Activated naive CD4-positive, alpha-beta T cell treated with anti-CD3 and anti-CD28 coated beads for 36 hours (primary cell): Measurements from ENCODE around the gene FLT3. TPM values are rescaled to one million over a fixed set of nuclear protein-coding genes. Genes with fewer than 3 reads are reported as not detected.
A peak's percentile ranks its signal among the peaks of the same experiment; 100 is the strongest.
"Not testable (repeated sequence)": the region's sequence is repeated elsewhere in the genome, so short reads cannot be mapped to it uniquely, and the experiment has no call there.

Source experiments
- CTCF ChIA-PET: fragments of 350-600 bp; sonication (Branson Sonifier 250); formaldehyde crosslinking; loops from one replicate; lab custom pipeline; 2021; ENCODE audit warnings: antibody characterized with exemption; lab: Charles Lee
- DNase-seq: peaks from one replicate; pipeline ENCODE4 v3.0.0-alpha.2; 2020
- H3K27ac Mint-ChIP-seq: one replicate; pipeline ENCODE4 v1.8.0; 2021; ENCODE audit warnings: mild to moderate bottlenecking, mixed read lengths
- H3K27me3 Mint-ChIP-seq: one replicate; pipeline ENCODE4 v1.8.0; 2021; ENCODE audit warnings: low read depth, mixed read lengths
- H3K36me3 Mint-ChIP-seq: one replicate; pipeline ENCODE4 v1.8.0; 2021; ENCODE audit warnings: low read depth, mixed read lengths
- H3K4me1 Mint-ChIP-seq: one replicate; pipeline ENCODE4 v1.8.0; 2021; ENCODE audit warnings: low read depth, mixed read lengths
- H3K4me3 Mint-ChIP-seq: one replicate; pipeline ENCODE4 v1.8.0; 2021; ENCODE audit warnings: mild to moderate bottlenecking, moderate library complexity, mixed read lengths
- H3K9me3 Mint-ChIP-seq: one replicate; pipeline ENCODE4 v1.8.0; 2021; ENCODE audit warnings: mixed read lengths
- intact Hi-C: fragments of 100-400 bp; cut with micrococcal nuclease; formaldehyde crosslinking; loops from one replicate; pipeline ENCODE4 v1.15.1; 2023
- total RNA-seq, 2 experiments: library from RNA; stranded (reverse); gene quantifications; one replicate each; pipeline ENCODE4 v1.2.3, GENCODE V29; 2021

FLT3 gene
- total RNA-seq, 2 experiments from 2014 or later: not detected

GRCh38 chr13:28094306-28094705 is 6.1 kb downstream of the FLT3 start:
- peaks cover 31% of the 10 kb centered on the region for H3K27me3 Mint-ChIP-seq
- H3K36me3 Mint-ChIP-seq: no peaks in the 10 kb centered on the region
- H3K4me3 Mint-ChIP-seq: no peak overlapping the region
- CTCF ChIA-PET: no interaction called here
- no peak for DNase-seq
- no peak overlapping the region for H3K27ac Mint-ChIP-seq
- intact Hi-C loops: no loop called here
- no peaks in the 10 kb centered on the region for H3K4me1 Mint-ChIP-seq
- no peaks in the 10 kb centered on the region for H3K9me3 Mint-ChIP-seq

- no peak for DNase-seq
- peaks cover 30% of the 10 kb centered on the region for H3K27me3 Mint-ChIP-seq
- intact Hi-C loops: no loop called here
- H3K36me3 Mint-ChIP-seq: no peaks in the 10 kb centered on the region
- no peak overlapping the region for H3K27ac Mint-ChIP-seq
- no peaks in the 10 kb centered on the region for H3K4me1 Mint-ChIP-seq
- no peaks in the 10 kb centered on the region for H3K9me3 Mint-ChIP-seq
- no peak overlapping the region for H3K4me3 Mint-ChIP-seq
- CTCF ChIA-PET: no interaction called here
Measured at GRCh38 chr13:28093881-28094280, 6.5 kb downstream of the FLT3 start.

DNA sequence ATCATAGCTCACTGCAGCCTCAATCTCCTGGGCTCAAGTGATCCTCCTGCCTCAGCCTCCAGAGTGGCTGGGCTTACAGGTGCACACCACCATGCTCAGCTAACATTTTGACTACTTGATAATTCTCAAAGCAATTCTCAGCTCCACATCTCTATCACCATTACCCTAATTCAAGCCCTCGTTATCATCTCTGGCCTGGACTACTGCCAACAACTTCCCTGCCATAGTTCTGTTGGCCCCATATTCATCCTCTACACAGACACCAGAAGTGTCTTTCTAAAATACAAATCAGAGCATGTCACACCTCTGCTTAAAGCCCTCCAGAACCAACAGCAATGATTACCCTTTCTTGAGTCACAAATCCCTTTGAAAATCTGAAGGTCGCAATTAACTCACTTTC is 7.9 kb downstream of the FLT3 start:
- intact Hi-C loops: no loop called here
- Mint-ChIP-seq H3K36me3 (no peaks in the 10 kb centered on the region), H3K27ac (no peak overlapping the region), H3K27me3 (peaks cover 21% of the 10 kb centered on the region), H3K4me1 (no peaks in the 10 kb centered on the region), H3K4me3 (no peak overlapping the region), H3K9me3 (no peaks in the 10 kb centered on the region)
- DNase-seq: no peak
- CTCF ChIA-PET: interaction anchor here (0.9 kb wide), 1 partner anchor 8 kb away, joined by 3 read pairs; no protein-coding TSS in a partner anchor

DNA sequence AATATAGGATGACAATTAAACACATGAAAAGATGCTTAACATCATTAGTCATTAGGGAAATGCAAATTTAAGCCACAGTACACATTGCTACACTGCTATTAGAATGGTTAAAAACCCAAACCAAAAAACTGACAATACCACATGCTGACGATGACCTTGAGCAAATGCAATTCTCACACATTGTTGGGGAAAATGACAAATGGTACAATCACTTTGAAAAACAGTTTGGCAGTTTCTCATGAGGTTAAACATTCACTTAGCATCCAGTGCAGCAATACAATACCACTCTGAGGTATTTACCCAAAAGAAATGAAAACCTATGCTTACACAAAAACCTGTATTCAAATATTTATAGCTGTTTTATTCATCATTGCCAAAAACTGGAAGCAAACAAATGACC is 11.3 kb downstream of the FLT3 start:
- H3K36me3 Mint-ChIP-seq: no peaks in the 10 kb centered on the region
- no peaks in the 10 kb centered on the region for H3K9me3 Mint-ChIP-seq
- intact Hi-C loops: no loop called here
- H3K27me3 Mint-ChIP-seq: peaks cover 15% of the 10 kb centered on the region
- H3K4me3 Mint-ChIP-seq: no peak overlapping the region
- no peaks in the 10 kb centered on the region for H3K4me1 Mint-ChIP-seq
- no peak for DNase-seq
- CTCF ChIA-PET: interaction anchor here (0.6 kb wide), 1 partner anchor 859 kb away, joined by 3 read pairs; no protein-coding TSS in a partner anchor
- no peak overlapping the region for H3K27ac Mint-ChIP-seq

GRCh38 chr13:28077820-28078219 is 22.6 kb downstream of the FLT3 start:
- not testable (repeated sequence) for H3K36me3 Mint-ChIP-seq

DNA sequence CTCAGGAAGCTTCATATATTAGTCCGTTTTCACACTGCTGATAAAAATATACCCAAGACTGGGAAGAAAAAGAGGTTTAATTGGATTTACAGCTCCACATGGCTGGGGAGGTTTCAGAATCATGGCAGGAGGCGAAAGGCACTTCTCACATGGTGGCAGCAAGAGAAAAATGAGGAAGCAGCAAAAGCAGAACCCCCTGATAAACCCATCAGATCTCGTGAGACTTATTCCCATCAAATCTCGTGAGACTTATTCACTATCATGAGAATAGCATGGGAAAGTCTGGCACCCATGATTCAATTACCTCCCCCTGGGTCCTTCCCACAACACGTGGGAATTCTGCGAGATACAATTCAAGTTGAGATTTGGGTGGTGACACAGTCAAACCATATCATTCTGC is 23.1 kb downstream of the FLT3 start:
- CTCF ChIA-PET: interaction anchor here (0.6 kb wide), 1 partner anchor 202 kb away, joined by 3 read pairs; no protein-coding TSS in a partner anchor
- H3K4me3 Mint-ChIP-seq: no peak overlapping the region
- no peaks in the 10 kb centered on the region for H3K27me3 Mint-ChIP-seq
- H3K4me1 Mint-ChIP-seq: no peaks in the 10 kb centered on the region
- H3K27ac Mint-ChIP-seq: no peak overlapping the region
- H3K36me3 Mint-ChIP-seq: no peaks in the 10 kb centered on the region
- DNase-seq: no peak
- intact Hi-C loops: no loop called here
- no peaks in the 10 kb centered on the region for H3K9me3 Mint-ChIP-seq

More at GRCh38 chr13:28077820-28078219, 22.6 kb downstream of the FLT3 start:
- DNase-seq, H3K4me3 Mint-ChIP-seq, intact Hi-C loops, H3K27ac Mint-ChIP-seq, H3K4me1 Mint-ChIP-seq, H3K27me3 Mint-ChIP-seq, H3K9me3 Mint-ChIP-seq: not testable (repeated sequence)
- CTCF ChIA-PET: interaction anchor here (0.6 kb wide), 2 partner anchors 20 to 201 kb away, joined by 3 read pairs; no protein-coding TSS in a partner anchor

- Mint-ChIP-seq H3K27me3 (no peaks in the 10 kb centered on the region), H3K4me3 (no peak overlapping the region)
Measured at GRCh38 chr13:28071424-28071823, 29.0 kb downstream of the FLT3 start.

DNA sequence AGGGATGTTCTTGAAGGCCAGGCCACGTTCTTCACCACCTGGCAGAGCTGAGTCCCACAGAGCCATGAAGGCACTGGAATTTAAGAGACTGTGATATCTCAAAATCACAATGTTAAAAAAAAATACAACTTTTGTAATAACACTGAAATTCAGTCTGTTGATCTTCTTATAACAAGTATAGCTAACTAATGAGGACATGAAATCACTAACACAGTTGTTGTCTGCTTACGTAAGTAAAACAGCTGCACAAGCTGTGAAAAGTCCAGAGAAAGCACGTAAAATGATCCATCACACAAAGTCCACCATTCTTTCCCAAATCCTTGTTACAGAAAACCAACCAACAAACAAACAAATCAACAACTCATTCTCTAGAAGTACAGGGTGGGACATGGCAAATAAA is 32.9 kb downstream of the FLT3 start:
- no peaks in the 10 kb centered on the region for H3K36me3 Mint-ChIP-seq
- DNase-seq: no peak
- intact Hi-C loops: no loop called here
- CTCF ChIA-PET: no interaction called here
- H3K4me3 Mint-ChIP-seq: no peak overlapping the region
- no peaks in the 10 kb centered on the region for H3K9me3 Mint-ChIP-seq
- peaks cover 4% of the 10 kb centered on the region for H3K4me1 Mint-ChIP-seq
- no peaks in the 10 kb centered on the region for H3K27me3 Mint-ChIP-seq
- no peak overlapping the region for H3K27ac Mint-ChIP-seq

More at GRCh38 chr13:28071424-28071823, 29.0 kb downstream of the FLT3 start:
- intact Hi-C loops: no loop called here
- CTCF ChIA-PET: interaction anchor here (0.6 kb wide), 1 partner anchor 79 kb away, joined by 4 read pairs; no protein-coding TSS in a partner anchor
- H3K4me1 Mint-ChIP-seq: peaks cover 4% of the 10 kb centered on the region
- DNase-seq: no peak
- H3K36me3 Mint-ChIP-seq: no peaks in the 10 kb centered on the region
- no peaks in the 10 kb centered on the region for H3K9me3 Mint-ChIP-seq
- H3K27ac Mint-ChIP-seq: no peak overlapping the region

DNA sequence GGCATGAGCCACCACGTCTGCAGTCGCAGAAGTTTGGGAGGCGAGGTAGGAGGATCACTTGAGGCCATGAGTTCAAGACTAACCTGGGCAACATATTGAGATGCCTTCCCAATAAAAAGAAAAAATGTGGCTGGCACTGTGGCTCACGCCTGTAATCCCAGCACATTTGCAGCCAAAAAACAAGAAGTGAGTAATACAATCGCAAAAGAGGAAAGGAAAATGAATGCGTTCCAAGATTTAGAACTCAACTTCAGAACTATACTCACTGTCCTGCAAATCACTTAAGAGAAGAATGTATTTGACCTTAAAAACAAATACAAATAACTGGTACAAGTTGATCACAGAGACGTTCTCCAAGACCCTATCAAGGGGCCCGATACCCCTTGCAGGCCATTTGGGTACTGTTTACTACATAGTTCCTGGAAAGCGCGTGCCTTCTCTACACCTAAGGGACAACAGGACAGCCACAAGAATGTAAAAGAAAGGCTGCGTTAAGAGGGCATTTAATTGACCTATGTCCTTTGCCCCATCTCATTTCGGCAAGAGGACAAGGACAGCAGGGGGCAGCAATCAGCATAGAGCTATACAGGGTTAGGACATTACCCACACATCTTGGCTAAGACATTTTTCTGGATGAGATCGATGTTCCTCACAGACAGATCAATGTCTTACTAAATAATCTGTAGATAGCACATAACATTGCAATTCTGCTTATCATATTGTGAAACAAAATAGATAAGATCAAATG is 41.3 kb downstream of the FLT3 start:
- intact Hi-C loops: loop anchor here (1.0 to 10.0 kb wide), 4 partner anchors 79 to 738 kb away; partner anchors contain the start of gene PAN3
- peaks cover 3% of the 10 kb centered on the region for H3K27me3 Mint-ChIP-seq
- no peaks in the 10 kb centered on the region for H3K4me1 Mint-ChIP-seq
- no peak overlapping the region for H3K27ac Mint-ChIP-seq
- H3K4me3 Mint-ChIP-seq: no peak overlapping the region
- no peaks in the 10 kb centered on the region for H3K36me3 Mint-ChIP-seq
- peak; percentile 72 for DNase-seq
- no peaks in the 10 kb centered on the region for H3K9me3 Mint-ChIP-seq
- CTCF ChIA-PET: no interaction called here

DNA sequence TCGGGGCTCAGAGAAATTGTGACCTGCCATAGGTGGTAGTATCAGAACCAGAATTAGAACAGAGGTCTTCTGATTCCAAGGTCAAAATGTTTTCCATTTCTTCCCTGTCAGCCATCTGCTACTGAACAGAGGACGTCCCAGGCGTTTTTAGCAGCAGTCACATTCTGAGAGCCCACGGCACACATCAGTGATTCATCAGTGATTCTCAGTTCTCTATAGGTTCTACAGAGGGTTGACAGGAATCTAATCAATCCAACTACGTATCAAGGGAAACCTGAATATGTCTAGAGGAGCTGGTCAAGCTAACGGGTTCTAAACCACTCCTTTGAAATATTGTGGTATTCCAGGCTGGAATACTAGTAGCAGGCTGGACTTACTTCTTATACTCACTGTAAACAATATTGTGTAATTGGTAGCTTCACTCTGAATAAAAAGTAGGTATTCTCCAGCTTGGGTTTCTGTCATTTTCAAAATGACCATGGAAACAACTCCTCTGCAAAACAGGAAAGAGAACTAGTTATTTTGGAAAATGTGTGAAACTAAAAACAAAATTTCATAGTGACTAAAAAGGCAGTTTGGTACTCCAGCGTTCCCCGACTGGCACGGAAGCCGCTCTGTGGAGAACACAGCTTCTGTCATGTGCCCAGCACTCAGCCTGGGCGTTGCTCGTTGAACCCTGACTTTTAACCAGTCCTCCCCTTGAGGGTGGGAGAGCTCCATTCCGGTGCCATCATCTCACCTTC is 43.2 kb downstream of the FLT3 start:
- Mint-ChIP-seq H3K4me1 (no peaks in the 10 kb centered on the region), H3K36me3 (no peaks in the 10 kb centered on the region), H3K27me3 (peaks cover 3% of the 10 kb centered on the region), H3K4me3 (no peak overlapping the region), H3K9me3 (no peaks in the 10 kb centered on the region), H3K27ac (no peak overlapping the region)
- CTCF ChIA-PET: interaction anchor here (0.6 to 1.0 kb wide), 4 partner anchors 21 to 263 kb away, joined by 3 read pairs; no protein-coding TSS in a partner anchor
- intact Hi-C loops: loop anchor here (5.0 to 10.0 kb wide), 2 partner anchors 218 to 740 kb away; no protein-coding TSS in a partner anchor
- DNase-seq: no peak

- Mint-ChIP-seq H3K4me1 (no peaks in the 10 kb centered on the region), H3K4me3 (no peak overlapping the region), H3K27me3 (peaks cover 3% of the 10 kb centered on the region), H3K36me3 (no peaks in the 10 kb centered on the region), H3K9me3 (no peaks in the 10 kb centered on the region), H3K27ac (no peak overlapping the region)
- intact Hi-C loops: loop anchor here (5.0 to 10.0 kb wide), 2 partner anchors 218 to 741 kb away; no protein-coding TSS in a partner anchor
- DNase-seq: no peak
- CTCF ChIA-PET: no interaction called here
Measured at GRCh38 chr13:28056426-28056825, 44.0 kb downstream of the FLT3 start.

GRCh38 chr13:28055357-28055756 is 45.0 kb downstream of the FLT3 start:
- H3K4me1 Mint-ChIP-seq: no peaks in the 10 kb centered on the region
- CTCF ChIA-PET: interaction anchor here (0.7 to 0.8 kb wide), 2 partner anchors 31 to 203 kb away, joined by 3 read pairs; no protein-coding TSS in a partner anchor
- intact Hi-C loops: loop anchor here (5.0 to 10.0 kb wide), 2 partner anchors 219 to 742 kb away; no protein-coding TSS in a partner anchor
- H3K27ac Mint-ChIP-seq: no peak overlapping the region
- H3K27me3 Mint-ChIP-seq: peaks cover 3% of the 10 kb centered on the region
- no peak overlapping the region for H3K4me3 Mint-ChIP-seq
- no peaks in the 10 kb centered on the region for H3K36me3 Mint-ChIP-seq
- H3K9me3 Mint-ChIP-seq: no peaks in the 10 kb centered on the region
- no peak for DNase-seq
